ENCODE measurements around the gene FNBP1.

Gene FNBP1

DNA sequence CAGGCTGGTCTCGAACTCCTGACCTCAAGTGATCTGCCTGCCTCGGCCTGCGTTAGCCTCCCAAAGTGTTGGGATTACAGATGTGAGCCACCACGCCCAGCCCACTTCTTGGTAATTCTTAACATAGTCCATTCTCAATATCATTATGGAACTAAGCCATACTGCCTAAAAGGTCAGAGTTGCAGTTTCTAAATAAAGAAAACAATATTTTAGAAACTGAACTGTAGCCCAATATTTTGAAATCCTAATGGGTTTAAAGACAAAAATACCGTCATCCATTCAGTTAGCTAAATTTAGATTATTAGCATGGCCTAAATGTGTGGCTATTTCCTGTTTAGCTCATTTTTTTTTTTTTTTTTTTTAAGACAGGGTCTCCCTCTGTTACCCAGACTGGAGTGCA, 108.2 kb downstream of the FNBP1 start:
- Mint-ChIP-seq H3K27me3 (no peaks in the 10 kb centered on the region), H3K9me3 (no peaks in the 10 kb centered on the region), H3K4me3 (no peak overlapping the region), H3K27ac (peak overlapping the region; percentile 69), H3K4me1 (peaks cover 68% of the 10 kb centered on the region), H3K36me3 (peaks cover 41% of the 10 kb centered on the region)
- CTCF ChIA-PET: no interaction called here
- no peak for DNase-seq

DNA sequence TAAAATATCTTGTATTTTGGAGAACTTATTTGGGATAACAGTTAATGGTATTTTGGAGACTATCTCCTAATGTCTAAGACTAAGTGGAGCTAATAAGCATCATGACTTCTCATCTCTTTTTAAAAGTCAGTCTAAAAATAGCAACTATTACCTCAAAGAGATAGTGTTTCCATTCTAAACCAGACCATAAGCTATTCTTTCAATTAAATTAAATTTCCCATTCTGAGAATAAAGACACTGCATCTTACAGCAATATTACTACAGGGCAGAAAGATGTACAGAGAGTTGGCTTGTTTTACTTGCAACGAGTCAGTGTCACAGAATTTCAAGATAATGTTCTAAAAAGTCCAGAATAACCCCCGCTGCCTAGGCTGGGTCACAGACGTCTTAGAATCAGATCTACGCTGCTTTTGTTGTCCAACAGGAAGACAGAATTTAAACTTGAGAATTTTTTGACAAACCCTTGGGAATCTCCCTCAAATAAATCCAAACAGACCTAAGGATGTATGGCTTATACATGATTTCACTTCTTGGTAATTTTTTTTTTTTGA, 108.9 kb downstream of the FNBP1 start:
- peaks cover 63% of the 10 kb centered on the region for H3K4me1 Mint-ChIP-seq
- H3K4me3 Mint-ChIP-seq: no peak overlapping the region

DNA sequence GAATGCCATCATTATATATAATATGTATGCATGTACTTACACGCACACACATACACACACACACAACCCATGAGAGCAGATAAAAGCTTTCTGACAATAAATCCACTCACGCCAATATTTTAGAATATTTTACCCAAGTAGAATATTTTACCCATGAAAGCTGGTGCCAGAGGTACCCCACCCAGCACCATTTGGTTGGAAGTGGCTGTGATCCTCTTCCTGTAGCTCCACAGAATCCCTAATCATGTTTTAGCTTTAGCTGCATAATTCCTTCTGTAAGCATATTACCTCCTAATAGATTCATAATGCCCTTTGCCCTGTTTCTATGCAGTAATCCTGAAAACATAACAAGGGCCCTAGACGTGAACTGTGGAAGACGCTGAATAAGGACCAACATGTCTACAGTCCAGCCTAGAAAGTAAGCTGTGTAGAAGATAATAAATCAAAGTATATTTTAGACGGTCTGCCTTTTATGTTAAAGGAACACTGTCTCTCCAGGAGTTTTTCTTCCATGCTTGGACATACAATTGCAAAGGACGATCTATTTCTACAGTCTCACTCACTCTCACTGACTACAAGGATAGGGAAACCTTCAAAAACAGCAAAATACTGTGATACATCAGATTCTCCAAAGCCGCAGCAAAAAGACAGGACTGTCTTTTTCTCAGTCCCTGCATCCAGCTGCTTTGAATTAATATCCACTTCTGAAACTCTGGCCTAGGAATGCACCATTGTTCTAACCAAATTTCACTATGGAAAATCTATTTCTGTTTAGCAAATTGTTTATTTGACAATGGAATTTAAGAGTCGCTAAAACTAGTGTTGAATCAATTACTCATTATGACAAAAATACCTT, 109.6 kb downstream of the FNBP1 start:
- peaks cover 40% of the 10 kb centered on the region for H3K36me3 Mint-ChIP-seq
- H3K27ac Mint-ChIP-seq: peak overlapping the region; percentile 55
- peaks cover 56% of the 10 kb centered on the region for H3K4me1 Mint-ChIP-seq
- H3K4me3 Mint-ChIP-seq: no peak overlapping the region
- DNase-seq: no peak
- no peaks in the 10 kb centered on the region for H3K27me3 Mint-ChIP-seq
- H3K9me3 Mint-ChIP-seq: no peaks in the 10 kb centered on the region
- CTCF ChIA-PET: interaction anchor here (0.7 to 1.3 kb wide), 5 partner anchors 12 to 47 kb away, joined by 3 read pairs; no protein-coding TSS in a partner anchor

More for the DNA sequence above, 108.9 kb downstream of the FNBP1 start:
- H3K9me3 Mint-ChIP-seq: no peaks in the 10 kb centered on the region
- H3K36me3 Mint-ChIP-seq: peaks cover 40% of the 10 kb centered on the region
- CTCF ChIA-PET: interaction anchor here (0.7 to 1.2 kb wide), 3 partner anchors 11 to 43 kb away, joined by 3 read pairs; no protein-coding TSS in a partner anchor
- peak overlapping the region; percentile 69 for H3K27ac Mint-ChIP-seq
- DNase-seq: no peak
- no peaks in the 10 kb centered on the region for H3K27me3 Mint-ChIP-seq

DNA sequence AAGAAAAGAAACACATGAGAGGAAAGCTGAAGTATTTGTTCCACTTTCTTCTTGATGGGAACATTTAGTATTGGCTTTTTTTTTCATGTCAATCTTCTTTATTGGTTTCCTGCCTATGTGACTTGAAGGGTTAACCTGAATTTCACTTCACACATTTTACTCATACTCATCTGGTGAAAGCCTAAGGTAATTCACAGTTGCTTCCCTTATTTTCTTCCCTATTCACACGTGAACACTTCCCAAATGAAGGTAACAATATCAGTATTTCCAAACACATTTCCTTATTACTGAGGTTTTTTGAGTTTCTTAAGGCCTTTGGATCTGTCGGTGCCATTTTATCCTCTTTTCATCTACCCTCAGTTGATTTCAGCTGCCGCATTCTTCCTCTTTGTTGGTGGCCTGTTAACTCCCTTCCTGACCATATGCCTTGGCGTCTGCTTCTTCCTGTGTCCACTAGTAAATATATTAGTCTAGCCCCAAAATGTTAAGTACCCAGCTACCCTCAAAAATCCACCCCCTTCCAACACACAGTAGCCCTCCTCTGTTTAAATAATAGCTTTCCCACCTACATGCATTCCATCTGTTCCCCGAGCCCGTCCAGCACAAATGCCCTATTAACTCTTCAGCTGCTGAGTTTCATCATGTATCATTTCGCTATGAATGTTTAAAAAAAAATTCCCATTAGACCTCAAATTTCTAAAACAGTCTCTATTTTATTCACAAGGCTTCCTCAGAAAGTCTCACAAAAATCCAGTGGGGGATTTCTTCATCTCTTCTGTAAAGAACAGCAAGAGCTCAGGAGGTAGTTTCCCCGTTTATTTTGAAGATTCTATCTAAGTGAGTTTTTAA, 110.5 kb downstream of the FNBP1 start:
- DNase-seq: no peak
- H3K9me3 Mint-ChIP-seq: no peaks in the 10 kb centered on the region
- peaks cover 43% of the 10 kb centered on the region for H3K36me3 Mint-ChIP-seq
- no peaks in the 10 kb centered on the region for H3K27me3 Mint-ChIP-seq
- peak overlapping the region; percentile 16 for H3K4me3 Mint-ChIP-seq
- H3K27ac Mint-ChIP-seq: peak overlapping the region; percentile 78
- H3K4me1 Mint-ChIP-seq: peaks cover 52% of the 10 kb centered on the region
- CTCF ChIA-PET: interaction anchor here (0.6 to 1.3 kb wide), 4 partner anchors 22 to 107 kb away, joined by 3 read pairs; no protein-coding TSS in a partner anchor

DNA sequence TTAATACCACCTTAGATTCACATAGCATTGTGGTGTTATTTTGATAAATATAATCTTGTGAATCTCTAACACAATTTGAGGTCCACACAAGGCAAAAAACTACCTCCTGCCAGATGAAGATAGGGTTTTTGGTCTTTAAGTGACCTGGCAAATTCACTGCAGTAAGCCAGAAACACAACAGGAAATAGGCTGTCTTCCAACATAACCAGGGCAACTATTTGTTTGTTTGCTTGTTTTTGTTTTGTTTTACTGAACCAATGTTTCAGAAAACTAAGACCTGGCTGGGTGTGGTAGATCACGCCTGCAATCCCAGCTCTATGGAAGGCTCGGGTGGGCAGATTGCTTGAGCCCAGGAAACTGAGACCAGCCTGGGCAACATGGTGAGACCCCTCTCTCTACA, 112.2 kb downstream of the FNBP1 start:
- Mint-ChIP-seq H3K9me3 (no peaks in the 10 kb centered on the region), H3K27ac (peak overlapping the region; percentile 69), H3K4me3 (no peak overlapping the region), H3K27me3 (no peaks in the 10 kb centered on the region), H3K4me1 (peaks cover 49% of the 10 kb centered on the region), H3K36me3 (peaks cover 51% of the 10 kb centered on the region)
- CTCF ChIA-PET: no interaction called here
- DNase-seq: no peak

DNA sequence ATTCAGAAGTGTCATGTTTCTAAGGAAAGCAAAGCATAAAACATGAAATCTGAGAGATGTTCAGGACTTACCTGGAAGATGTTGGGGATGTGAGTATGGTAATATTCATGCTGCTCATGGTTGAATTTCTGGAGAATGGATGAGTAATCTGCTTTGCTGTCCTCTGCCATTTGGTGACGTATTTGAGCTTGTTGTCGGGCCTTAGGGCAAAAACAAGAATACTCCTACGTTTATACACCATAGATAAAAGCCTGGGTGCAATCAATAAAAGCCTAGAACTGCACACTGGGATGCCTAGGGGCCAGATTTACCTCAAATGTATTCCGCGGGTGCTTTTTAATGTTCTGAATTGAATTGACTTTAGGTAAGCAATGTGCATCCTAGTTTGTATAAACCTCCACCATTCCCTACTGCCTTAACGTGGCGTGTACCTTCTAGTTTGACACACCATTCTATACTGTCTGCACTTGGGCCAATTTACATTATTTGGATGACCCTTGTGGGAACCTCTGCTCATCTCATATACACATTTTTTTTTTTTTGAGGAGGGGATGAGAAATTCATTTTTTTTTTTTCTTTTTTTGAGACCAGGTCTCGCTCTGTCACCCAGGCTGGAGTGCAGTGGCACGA, 113.4 kb downstream of the FNBP1 start:
- H3K27me3 Mint-ChIP-seq: no peaks in the 10 kb centered on the region
- H3K4me1 Mint-ChIP-seq: peaks cover 45% of the 10 kb centered on the region
- peaks cover 55% of the 10 kb centered on the region for H3K36me3 Mint-ChIP-seq
- no peak overlapping the region for H3K4me3 Mint-ChIP-seq
- no peaks in the 10 kb centered on the region for H3K9me3 Mint-ChIP-seq
- CTCF ChIA-PET: no interaction called here
- H3K27ac Mint-ChIP-seq: peak overlapping the region; percentile 4
- no peak for DNase-seq

DNA sequence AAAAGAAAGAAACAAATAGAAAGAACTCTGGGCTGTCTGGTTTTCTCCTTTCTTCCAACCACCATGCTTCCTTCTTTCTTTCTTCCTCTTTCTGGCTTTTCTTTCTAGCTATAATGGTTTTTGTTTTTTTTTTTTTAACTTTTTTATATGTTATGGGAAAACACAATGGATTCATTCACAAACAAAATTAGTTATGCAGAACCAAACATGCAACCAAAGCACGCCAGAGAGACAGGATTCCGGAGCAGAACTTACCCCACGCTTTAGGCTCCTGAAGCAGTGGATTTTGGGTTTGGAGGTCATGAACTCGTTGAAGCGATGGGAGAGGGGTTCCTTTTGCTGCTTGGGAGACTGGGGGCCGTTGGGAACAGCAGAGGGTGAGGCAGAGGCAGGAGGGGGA, 119.4 kb downstream of the FNBP1 start:
- Mint-ChIP-seq H3K36me3 (peaks cover 51% of the 10 kb centered on the region), H3K4me1 (peaks cover 24% of the 10 kb centered on the region), H3K27me3 (no peaks in the 10 kb centered on the region), H3K27ac (no peak overlapping the region), H3K4me3 (no peak overlapping the region), H3K9me3 (no peaks in the 10 kb centered on the region)
- CTCF ChIA-PET: interaction anchor here (0.6 kb wide), 1 partner anchor 14 kb away, joined by 4 read pairs; no protein-coding TSS in a partner anchor
- DNase-seq: no peak

DNA sequence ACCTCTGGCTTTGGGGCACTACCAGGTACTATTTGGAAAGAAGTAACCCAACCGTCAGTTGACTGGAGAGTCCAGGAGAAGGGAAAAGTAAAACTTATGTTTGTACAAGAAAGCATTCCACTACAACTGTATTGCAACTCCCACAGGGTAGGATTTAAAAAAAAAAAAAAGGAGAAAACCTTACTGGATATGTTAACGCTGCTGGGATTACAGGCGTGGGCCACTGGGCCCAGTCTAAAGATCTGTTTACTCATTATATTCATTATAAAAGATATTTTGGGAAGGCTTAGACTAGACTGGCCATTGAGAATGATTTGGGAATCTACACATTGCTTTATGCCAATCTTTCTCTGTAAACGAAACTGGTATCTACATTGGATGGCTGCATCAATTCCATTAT, 121.1 kb downstream of the FNBP1 start:
- peaks cover 25% of the 10 kb centered on the region for H3K4me1 Mint-ChIP-seq
- H3K27me3 Mint-ChIP-seq: no peaks in the 10 kb centered on the region
- no peak for DNase-seq
- H3K36me3 Mint-ChIP-seq: peaks cover 53% of the 10 kb centered on the region
- no peak overlapping the region for H3K4me3 Mint-ChIP-seq
- CTCF ChIA-PET: no interaction called here
- no peaks in the 10 kb centered on the region for H3K9me3 Mint-ChIP-seq
- no peak overlapping the region for H3K27ac Mint-ChIP-seq

DNA sequence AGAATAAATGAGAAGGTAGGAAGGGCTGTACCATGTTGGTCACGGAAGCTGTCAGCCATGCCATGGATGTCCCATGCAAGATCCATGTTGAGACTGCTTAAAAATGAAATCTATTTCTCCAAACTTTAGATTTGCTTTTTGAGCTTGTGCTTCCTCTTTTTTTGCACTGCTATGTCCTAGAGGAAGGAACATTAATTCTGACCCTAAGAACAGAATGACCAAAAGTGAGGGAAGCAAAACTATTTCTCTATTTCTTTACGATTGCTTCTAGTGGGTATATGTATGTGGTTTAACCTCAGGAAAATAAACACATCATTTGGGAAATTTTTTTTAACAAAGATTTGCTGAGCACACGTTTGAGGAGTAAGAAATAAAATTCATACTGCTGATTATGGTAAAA, 123.1 kb downstream of the FNBP1 start:
- peaks cover 51% of the 10 kb centered on the region for H3K36me3 Mint-ChIP-seq
- no peaks in the 10 kb centered on the region for H3K9me3 Mint-ChIP-seq
- no peaks in the 10 kb centered on the region for H3K27me3 Mint-ChIP-seq
- no peak for DNase-seq
- H3K4me3 Mint-ChIP-seq: no peak overlapping the region
- H3K4me1 Mint-ChIP-seq: peaks cover 26% of the 10 kb centered on the region
- H3K27ac Mint-ChIP-seq: peak overlapping the region; percentile 76
- CTCF ChIA-PET: interaction anchor here (1.0 kb wide), 1 partner anchor 33 kb away, joined by 3 read pairs; no protein-coding TSS in a partner anchor

DNA sequence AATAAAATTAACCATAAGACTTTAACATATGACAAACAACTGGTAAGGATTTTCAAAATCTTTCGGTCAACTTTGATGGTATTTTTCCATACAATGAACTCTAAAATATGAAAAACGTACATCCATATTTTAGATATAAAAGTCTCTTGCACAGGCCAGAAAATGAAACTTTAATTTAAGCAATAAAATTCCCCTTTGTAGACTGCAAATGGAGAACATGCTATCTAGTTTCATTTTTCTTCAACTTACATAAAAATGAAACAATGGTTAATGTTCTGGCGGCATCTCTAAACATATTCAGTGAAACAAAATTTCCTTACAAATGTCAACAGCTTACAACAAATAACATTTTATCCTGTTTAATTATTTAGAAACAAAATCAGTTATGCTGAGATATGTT, 123.7 kb downstream of the FNBP1 start:
- peak overlapping the region; percentile 26 for H3K4me3 Mint-ChIP-seq
- peaks cover 26% of the 10 kb centered on the region for H3K4me1 Mint-ChIP-seq
- CTCF ChIA-PET: interaction anchor here (0.7 kb wide), 1 partner anchor 34 kb away, joined by 3 read pairs; no protein-coding TSS in a partner anchor
- H3K27me3 Mint-ChIP-seq: no peaks in the 10 kb centered on the region
- peaks cover 46% of the 10 kb centered on the region for H3K36me3 Mint-ChIP-seq
- H3K9me3 Mint-ChIP-seq: no peaks in the 10 kb centered on the region
- no peak for DNase-seq
- H3K27ac Mint-ChIP-seq: peak overlapping the region; percentile 50

DNA sequence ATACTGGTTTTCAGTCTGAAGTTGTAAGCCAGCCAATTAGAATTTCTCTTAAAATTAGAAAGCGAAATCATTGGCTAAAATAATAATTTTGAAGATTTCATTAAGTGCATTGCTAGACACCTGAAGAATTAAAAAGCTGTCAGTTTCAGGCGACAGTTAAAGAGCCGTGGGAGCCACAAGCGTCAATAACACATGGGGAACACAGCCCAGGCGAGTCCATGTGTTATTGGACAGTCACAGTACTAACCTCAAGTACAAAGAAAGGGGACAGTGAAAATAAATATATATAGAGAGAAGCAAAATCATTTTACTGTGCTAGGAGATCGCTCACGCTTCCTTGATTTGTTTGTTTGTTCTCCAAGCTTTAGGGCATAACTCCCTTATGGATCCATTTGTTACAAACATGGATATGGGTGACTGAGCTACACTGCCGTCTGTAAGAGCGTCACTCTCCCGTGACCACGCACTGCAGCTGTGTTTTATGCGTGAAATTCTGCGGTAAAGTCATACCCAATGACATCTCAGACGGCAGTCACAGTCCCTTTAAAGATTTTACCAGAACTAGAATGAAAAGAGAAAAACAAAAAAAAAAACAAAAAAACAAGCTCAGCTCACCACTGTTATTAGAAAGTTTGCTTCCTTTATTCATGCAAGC, 124.6 kb downstream of the FNBP1 start:
- no peak overlapping the region for H3K27ac Mint-ChIP-seq
- no peak for DNase-seq
- no peak overlapping the region for H3K4me3 Mint-ChIP-seq
- CTCF ChIA-PET: no interaction called here
- H3K36me3 Mint-ChIP-seq: peaks cover 41% of the 10 kb centered on the region
- H3K27me3 Mint-ChIP-seq: no peaks in the 10 kb centered on the region
- peaks cover 26% of the 10 kb centered on the region for H3K4me1 Mint-ChIP-seq
- no peaks in the 10 kb centered on the region for H3K9me3 Mint-ChIP-seq

DNA sequence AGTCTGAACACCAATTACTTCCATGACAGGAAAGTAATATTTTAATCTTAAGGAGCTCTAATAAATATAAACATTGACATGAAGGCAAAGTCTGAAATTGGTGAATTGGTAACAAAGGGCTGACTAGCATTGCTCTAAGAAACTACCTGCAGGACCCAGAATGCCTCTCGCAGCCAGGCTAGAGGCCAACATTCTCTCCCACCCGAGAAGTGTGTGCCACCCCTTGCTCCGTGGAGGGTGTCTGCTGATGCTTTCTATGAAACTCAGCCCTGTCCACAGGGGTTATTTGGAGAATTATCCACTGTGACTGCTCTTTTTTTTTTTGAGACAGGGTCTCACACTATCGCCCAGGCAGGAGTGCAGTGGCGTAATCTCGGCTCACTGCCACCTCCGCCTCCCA, 126.3 kb downstream of the FNBP1 start:
- Mint-ChIP-seq H3K27ac (no peak overlapping the region), H3K4me3 (no peak overlapping the region), H3K36me3 (peaks cover 34% of the 10 kb centered on the region), H3K9me3 (no peaks in the 10 kb centered on the region), H3K4me1 (peaks cover 23% of the 10 kb centered on the region), H3K27me3 (no peaks in the 10 kb centered on the region)
- DNase-seq: no peak
- CTCF ChIA-PET: interaction anchor here (1.3 kb wide), 1 partner anchor 10 kb away, joined by 3 read pairs; no protein-coding TSS in a partner anchor

DNA sequence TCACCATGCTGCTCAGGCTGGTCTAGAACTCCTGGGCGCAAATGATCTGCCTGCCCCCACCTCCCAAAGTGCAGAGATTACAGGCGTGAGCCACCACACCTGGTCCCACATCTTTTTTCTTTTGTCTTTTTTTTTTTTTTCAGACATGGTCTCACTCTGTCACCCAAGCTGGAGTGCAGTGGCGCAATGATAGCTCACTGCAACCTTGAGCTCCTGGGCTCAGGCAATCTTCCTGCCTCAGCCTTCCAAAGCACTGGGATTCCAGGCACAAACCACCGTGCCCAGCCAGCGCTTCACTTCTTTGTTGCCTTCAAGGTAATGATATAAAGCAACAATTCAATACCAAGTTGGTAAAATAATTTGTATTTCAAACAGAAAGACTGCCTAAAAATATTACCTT, 128.9 kb downstream of the FNBP1 start:
- Mint-ChIP-seq H3K9me3 (no peaks in the 10 kb centered on the region), H3K27me3 (no peaks in the 10 kb centered on the region), H3K36me3 (peaks cover 45% of the 10 kb centered on the region), H3K27ac (peak overlapping the region; percentile 14), H3K4me1 (peaks cover 15% of the 10 kb centered on the region), H3K4me3 (no peak overlapping the region)
- DNase-seq: no peak
- CTCF ChIA-PET: interaction anchor here (1.6 kb wide), 1 partner anchor 9 kb away, joined by 3 read pairs; no protein-coding TSS in a partner anchor

Data from activated naive CD4-positive, alpha-beta T cell treated with anti-CD3 and anti-CD28 coated beads, Interleukin-2, amount 10 ng/mL, durations not matched to agents 7 days and 5 days (primary cell).